Measurements from ENCODE around the gene MCRS1.

DNA sequence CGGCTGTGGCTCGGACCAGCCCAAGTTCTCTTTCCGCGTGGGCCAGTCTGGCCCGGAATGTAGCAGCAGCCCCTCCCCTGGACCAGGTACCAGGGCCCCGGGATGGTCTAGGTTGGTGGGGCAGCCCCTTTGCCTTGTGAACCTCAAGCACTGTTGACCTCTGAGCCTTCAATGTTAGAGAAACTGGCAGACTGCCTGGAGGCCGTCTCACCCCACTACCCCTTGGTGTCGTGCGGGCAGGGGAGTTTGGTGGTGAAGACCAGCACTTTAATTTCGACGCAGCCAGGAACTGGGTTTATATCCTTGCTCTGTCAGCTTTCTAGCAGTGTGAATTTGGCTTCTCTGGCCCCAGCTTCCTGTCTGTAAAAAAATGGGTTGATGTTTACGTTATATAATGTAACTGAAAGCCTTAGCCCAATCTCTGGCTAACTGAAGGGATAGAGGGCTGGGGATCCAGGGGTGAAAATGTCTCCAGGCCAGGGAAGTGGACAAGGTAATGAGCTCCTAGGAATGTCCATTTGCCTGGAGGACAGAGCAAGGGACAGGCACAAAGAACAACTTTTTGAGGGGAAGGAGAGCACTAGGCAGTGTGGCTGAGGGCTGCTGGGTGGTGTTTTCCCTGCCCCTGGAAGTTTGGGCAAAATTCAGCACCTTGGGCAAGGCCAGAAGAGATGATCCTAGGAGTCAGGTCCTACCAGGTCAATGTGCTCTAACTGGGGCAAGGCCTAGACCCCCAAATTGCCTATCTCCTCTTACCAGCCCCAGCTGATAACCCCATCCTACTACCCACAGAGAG lies 11.4 kb downstream of the MCRS1 start:
- TF ChIP-seq, protein P1, sequence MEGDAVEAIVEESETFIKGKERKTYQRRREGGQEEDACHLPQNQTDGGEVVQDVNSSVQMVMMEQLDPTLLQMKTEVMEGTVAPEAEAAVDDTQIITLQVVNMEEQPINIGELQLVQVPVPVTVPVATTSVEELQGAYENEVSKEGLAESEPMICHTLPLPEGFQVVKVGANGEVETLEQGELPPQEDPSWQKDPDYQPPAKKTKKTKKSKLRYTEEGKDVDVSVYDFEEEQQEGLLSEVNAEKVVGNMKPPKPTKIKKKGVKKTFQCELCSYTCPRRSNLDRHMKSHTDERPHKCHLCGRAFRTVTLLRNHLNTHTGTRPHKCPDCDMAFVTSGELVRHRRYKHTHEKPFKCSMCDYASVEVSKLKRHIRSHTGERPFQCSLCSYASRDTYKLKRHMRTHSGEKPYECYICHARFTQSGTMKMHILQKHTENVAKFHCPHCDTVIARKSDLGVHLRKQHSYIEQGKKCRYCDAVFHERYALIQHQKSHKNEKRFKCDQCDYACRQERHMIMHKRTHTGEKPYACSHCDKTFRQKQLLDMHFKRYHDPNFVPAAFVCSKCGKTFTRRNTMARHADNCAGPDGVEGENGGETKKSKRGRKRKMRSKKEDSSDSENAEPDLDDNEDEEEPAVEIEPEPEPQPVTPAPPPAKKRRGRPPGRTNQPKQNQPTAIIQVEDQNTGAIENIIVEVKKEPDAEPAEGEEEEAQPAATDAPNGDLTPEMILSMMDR (IDR thresholded peaks at IDR 0.05; ENCODE audit: low read depth, low read length, missing input control): no peak
- TF ChIP-seq FOXA2 (IDR thresholded peaks at IDR 0.05) (no peak), RAD21 (IDR thresholded peaks at IDR 0.05) (no peak), FOXA1 (IDR thresholded peaks at IDR 0.05) (no peak), HNF4A (conservative IDR thresholded peaks at IDR 0.05) (no peak)
- TF ChIP-seq, protein P2, sequence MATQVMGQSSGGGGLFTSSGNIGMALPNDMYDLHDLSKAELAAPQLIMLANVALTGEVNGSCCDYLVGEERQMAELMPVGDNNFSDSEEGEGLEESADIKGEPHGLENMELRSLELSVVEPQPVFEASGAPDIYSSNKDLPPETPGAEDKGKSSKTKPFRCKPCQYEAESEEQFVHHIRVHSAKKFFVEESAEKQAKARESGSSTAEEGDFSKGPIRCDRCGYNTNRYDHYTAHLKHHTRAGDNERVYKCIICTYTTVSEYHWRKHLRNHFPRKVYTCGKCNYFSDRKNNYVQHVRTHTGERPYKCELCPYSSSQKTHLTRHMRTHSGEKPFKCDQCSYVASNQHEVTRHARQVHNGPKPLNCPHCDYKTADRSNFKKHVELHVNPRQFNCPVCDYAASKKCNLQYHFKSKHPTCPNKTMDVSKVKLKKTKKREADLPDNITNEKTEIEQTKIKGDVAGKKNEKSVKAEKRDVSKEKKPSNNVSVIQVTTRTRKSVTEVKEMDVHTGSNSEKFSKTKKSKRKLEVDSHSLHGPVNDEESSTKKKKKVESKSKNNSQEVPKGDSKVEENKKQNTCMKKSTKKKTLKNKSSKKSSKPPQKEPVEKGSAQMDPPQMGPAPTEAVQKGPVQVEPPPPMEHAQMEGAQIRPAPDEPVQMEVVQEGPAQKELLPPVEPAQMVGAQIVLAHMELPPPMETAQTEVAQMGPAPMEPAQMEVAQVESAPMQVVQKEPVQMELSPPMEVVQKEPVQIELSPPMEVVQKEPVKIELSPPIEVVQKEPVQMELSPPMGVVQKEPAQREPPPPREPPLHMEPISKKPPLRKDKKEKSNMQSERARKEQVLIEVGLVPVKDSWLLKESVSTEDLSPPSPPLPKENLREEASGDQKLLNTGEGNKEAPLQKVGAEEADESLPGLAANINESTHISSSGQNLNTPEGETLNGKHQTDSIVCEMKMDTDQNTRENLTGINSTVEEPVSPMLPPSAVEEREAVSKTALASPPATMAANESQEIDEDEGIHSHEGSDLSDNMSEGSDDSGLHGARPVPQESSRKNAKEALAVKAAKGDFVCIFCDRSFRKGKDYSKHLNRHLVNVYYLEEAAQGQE (IDR thresholded peaks at IDR 0.05): no peak
- TF ChIP-seq, protein P3, sequence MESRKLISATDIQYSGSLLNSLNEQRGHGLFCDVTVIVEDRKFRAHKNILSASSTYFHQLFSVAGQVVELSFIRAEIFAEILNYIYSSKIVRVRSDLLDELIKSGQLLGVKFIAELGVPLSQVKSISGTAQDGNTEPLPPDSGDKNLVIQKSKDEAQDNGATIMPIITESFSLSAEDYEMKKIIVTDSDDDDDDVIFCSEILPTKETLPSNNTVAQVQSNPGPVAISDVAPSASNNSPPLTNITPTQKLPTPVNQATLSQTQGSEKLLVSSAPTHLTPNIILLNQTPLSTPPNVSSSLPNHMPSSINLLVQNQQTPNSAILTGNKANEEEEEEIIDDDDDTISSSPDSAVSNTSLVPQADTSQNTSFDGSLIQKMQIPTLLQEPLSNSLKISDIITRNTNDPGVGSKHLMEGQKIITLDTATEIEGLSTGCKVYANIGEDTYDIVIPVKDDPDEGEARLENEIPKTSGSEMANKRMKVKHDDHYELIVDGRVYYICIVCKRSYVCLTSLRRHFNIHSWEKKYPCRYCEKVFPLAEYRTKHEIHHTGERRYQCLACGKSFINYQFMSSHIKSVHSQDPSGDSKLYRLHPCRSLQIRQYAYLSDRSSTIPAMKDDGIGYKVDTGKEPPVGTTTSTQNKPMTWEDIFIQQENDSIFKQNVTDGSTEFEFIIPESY (IDR thresholded peaks at IDR 0.05): no peak
- TF ChIP-seq, protein P4, sequence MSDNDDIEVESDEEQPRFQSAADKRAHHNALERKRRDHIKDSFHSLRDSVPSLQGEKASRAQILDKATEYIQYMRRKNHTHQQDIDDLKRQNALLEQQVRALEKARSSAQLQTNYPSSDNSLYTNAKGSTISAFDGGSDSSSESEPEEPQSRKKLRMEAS (IDR thresholded peaks at IDR 0.05): no peak
